Globus pallidus (tissue), 1 donor: ENCODE results near the gene TMOD1.

Source experiments
- DNase-seq: peaks from one replicate; pipeline ENCODE4 v3.0.0-alpha.2; 2015; ENCODE audit warnings: low spot score

TMOD1 gene

DNA sequence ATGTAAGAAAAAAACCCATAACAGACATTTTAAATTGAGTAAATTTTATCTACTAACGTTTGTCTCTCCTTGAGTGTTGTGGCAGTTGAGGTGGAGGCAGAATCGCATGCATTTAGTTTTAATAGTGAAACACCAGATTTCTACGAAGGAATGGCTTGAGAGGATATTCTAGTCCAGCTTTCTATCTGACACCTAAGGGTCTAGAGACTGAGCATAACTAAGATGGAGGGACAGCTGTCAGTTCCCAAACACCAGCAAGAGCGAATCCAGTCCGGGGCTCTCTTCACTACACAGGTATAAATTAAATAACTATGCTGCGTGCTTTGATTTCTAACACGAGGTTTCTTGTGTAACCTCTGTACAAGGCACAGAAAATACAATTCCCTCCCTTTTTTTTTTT, 133.6 kb downstream of the TMOD1 start:
- no peak for DNase-seq

GRCh38 chr9:97636903-97637302, 135.4 kb downstream of the TMOD1 start:
- no peak for DNase-seq

DNA sequence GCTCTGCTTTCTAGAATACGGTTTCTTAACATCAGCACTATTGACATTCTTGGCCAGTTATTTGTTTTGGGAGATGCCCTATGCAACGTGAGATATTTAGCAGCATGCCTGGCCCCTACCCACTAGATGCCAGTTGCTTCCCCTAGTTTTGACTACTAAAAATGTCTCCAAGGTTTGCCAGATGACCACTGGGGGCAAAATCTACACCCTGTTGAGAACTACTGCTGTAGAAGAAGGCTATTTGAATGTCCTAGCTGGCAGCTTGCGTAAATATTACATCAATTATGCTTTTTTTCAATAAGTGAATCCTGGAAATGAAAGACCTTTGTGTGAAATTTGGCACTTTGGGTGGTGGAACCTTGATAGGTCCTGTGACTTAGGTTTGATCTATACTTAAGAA, 137.2 kb downstream of the TMOD1 start:
- DNase-seq: no peak

GRCh38 chr9:97640325-97640724, 138.9 kb downstream of the TMOD1 start:
- no peak for DNase-seq

DNA sequence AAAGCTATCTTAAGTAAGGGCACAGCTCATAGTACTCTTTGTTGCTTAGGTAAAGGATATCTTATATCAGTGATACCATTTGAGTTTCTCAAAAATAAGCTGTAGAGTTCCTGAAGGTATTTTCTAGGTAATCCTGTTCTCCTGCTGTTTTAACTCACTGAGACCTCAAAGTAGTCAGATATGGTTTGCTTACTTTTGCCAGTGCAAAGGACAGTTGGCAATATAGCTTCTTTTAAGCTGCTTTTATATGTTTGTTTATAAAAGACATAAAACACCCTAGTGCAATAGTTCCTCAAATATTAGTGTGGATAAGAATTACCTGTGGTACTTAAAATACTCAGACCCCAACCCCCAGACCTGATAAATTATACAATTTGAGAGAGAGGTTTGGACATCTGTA, 144.3 kb downstream of the TMOD1 start:
- no peak for DNase-seq

DNA sequence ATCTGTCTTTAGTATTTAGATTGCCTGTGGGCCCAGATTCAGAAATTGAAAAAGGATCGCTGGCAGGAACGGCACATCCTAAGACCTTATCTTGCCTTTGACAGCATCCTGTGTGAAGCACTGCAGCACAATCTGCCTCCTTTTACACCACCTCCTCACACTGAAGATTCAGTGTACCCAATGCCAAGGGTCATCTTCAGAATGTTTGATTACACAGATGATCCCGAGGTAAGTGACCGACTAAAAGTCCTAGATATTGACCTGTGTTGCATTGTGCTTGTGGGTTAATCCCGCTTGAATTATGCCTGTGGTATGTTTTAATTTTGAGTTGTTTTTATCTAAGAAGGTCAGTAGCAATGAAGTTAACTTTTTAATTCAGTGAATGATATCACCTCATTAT, 146.5 kb downstream of the TMOD1 start:
- DNase-seq: no peak
